ENCODE results near the gene FHOD1. TPM values are rescaled to one million over a fixed set of nuclear protein-coding genes. Genes with fewer than 3 reads are reported as not detected.

FHOD1 gene
- total and polyA plus RNA-seq, 9 of the 15 experiments (the other 6 are each of a cell fraction or from before 2014, with no cell fraction given), result 18.7 to 126 (median 32.3) TPM

DNA sequence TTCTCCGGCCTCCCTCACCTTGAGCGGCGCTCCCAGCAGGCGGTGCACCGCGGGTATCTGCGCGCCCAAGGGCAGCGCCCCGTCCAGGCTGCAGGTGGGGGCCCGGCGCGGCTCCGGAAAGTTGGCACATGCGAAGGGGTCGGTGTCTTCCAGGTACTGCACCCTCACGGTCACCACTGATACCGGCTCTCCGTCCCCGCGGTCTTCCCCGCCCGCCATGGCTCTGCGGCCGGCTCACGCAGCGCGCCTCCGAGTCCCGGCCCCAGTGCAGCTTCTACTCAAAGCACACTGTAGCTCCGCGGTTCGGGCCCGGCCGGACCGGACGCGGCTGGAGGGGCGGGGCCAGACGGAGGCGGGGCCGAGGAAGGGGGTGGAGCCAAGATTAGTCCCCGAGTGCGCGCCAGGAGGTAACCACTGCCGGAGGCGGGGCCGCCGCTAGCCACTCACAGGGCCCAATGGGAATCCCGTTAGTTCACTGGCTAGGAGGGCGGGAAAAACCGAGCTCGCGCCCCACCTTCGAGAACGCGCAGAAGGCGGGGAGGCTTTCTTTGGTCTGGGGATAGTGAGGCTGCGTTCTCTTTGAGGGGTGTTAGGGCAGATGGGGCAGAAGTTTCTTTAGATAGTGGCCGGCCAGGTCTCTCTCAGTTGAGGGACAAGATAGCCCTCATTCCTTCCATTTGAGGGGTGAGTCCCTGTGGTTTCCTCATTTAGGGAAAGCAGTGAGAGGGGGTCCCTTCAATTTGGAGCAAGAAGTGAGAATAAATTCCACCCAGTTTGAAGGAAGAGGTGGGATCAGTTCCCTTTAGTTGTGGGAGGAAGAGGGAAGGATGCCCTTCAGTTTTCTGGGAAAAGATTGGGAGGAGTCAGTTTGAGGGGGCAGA, at the start of gene FHOD1 (continued):
- TF ChIP-seq, protein P1, sequence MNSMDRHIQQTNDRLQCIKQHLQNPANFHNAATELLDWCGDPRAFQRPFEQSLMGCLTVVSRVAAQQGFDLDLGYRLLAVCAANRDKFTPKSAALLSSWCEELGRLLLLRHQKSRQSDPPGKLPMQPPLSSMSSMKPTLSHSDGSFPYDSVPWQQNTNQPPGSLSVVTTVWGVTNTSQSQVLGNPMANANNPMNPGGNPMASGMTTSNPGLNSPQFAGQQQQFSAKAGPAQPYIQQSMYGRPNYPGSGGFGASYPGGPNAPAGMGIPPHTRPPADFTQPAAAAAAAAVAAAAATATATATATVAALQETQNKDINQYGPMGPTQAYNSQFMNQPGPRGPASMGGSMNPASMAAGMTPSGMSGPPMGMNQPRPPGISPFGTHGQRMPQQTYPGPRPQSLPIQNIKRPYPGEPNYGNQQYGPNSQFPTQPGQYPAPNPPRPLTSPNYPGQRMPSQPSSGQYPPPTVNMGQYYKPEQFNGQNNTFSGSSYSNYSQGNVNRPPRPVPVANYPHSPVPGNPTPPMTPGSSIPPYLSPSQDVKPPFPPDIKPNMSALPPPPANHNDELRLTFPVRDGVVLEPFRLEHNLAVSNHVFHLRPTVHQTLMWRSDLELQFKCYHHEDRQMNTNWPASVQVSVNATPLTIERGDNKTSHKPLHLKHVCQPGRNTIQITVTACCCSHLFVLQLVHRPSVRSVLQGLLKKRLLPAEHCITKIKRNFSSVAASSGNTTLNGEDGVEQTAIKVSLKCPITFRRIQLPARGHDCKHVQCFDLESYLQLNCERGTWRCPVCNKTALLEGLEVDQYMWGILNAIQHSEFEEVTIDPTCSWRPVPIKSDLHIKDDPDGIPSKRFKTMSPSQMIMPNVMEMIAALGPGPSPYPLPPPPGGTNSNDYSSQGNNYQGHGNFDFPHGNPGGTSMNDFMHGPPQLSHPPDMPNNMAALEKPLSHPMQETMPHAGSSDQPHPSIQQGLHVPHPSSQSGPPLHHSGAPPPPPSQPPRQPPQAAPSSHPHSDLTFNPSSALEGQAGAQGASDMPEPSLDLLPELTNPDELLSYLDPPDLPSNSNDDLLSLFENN (IDR thresholded peaks at IDR 0.05; ENCODE audit: low read depth in 2 of 2, low read length in 2 of 2), result no peak
- TF ChIP-seq FOS (IDR thresholded peaks at IDR 0.05; ENCODE audit: extremely low read depth, insufficient read length) (peak; percentile 43), SMAD4 (CRISPR knock-in tag; conservative IDR thresholded peaks at IDR 0.05) (0 out of 2 replicates have a peak, but pooled peaks have one; percentile 67), TAF15 (IDR thresholded peaks at IDR 0.05; ENCODE audit: low read depth, low read length) (no peak), NR3C1 (CRISPR knock-in tag; IDR thresholded peaks at IDR 0.05) (peak; percentile 24; the same call in 1 of the 2 replicates), ZFX (CRISPR knock-in tag; IDR thresholded peaks at IDR 0.05) (peak; percentile 81), ETV1 (tag; conservative IDR thresholded peaks at IDR 0.05; ENCODE audit: low read depth) (0 out of 2 replicates have a peak, but pooled peaks have one; percentile 42), ATF1 (CRISPR knock-in tag; IDR thresholded peaks at IDR 0.05) (no peak), ATF1 (tag; IDR thresholded peaks at IDR 0.05) (peak; percentile 17; the same call in 1 of the 2 replicates), PHF8 (IDR thresholded peaks at IDR 0.05; ENCODE audit: borderline replicate concordance, low read length) (peak; percentile 76; the same call in 1 of the 2 replicates), SRSF7 (optimal IDR thresholded peaks at IDR 0.05; ENCODE audit: low read depth, low read length) (no peak), ZBTB12 (CRISPR knock-in tag; IDR thresholded peaks at IDR 0.05) (no peak)
- TF ChIP-seq, protein P2, sequence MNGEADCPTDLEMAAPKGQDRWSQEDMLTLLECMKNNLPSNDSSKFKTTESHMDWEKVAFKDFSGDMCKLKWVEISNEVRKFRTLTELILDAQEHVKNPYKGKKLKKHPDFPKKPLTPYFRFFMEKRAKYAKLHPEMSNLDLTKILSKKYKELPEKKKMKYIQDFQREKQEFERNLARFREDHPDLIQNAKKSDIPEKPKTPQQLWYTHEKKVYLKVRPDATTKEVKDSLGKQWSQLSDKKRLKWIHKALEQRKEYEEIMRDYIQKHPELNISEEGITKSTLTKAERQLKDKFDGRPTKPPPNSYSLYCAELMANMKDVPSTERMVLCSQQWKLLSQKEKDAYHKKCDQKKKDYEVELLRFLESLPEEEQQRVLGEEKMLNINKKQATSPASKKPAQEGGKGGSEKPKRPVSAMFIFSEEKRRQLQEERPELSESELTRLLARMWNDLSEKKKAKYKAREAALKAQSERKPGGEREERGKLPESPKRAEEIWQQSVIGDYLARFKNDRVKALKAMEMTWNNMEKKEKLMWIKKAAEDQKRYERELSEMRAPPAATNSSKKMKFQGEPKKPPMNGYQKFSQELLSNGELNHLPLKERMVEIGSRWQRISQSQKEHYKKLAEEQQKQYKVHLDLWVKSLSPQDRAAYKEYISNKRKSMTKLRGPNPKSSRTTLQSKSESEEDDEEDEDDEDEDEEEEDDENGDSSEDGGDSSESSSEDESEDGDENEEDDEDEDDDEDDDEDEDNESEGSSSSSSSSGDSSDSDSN (IDR thresholded peaks at IDR 0.05; ENCODE audit: borderline replicate concordance in 1 of 2, low read depth in 2 of 2, low read length in 2 of 2), result peak; percentile 30 to 71; a peak in 2 of 4 replicates
- TF ChIP-seq, protein P3, sequence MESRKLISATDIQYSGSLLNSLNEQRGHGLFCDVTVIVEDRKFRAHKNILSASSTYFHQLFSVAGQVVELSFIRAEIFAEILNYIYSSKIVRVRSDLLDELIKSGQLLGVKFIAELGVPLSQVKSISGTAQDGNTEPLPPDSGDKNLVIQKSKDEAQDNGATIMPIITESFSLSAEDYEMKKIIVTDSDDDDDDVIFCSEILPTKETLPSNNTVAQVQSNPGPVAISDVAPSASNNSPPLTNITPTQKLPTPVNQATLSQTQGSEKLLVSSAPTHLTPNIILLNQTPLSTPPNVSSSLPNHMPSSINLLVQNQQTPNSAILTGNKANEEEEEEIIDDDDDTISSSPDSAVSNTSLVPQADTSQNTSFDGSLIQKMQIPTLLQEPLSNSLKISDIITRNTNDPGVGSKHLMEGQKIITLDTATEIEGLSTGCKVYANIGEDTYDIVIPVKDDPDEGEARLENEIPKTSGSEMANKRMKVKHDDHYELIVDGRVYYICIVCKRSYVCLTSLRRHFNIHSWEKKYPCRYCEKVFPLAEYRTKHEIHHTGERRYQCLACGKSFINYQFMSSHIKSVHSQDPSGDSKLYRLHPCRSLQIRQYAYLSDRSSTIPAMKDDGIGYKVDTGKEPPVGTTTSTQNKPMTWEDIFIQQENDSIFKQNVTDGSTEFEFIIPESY (CRISPR knock-in tag; IDR thresholded peaks at IDR 0.05), result peak; percentile 39; the same call in 1 of the 2 replicates
- TF ChIP-seq, protein P4, sequence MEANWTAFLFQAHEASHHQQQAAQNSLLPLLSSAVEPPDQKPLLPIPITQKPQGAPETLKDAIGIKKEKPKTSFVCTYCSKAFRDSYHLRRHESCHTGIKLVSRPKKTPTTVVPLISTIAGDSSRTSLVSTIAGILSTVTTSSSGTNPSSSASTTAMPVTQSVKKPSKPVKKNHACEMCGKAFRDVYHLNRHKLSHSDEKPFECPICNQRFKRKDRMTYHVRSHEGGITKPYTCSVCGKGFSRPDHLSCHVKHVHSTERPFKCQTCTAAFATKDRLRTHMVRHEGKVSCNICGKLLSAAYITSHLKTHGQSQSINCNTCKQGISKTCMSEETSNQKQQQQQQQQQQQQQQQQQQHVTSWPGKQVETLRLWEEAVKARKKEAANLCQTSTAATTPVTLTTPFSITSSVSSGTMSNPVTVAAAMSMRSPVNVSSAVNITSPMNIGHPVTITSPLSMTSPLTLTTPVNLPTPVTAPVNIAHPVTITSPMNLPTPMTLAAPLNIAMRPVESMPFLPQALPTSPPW (CRISPR knock-in tag; IDR thresholded peaks at IDR 0.05), result peak; percentile 37

Measured in K562 (cell line).